HEK293T (cell line): ENCODE data around the gene CSDE1.

ENCODE experiments used
- ARNT ChIP-seq: fragments of 450-650 bp; IDR thresholded peaks from 2 replicates; pipeline ENCODE4 v1.6.1; 2017; ENCODE audit warnings: mild to moderate bottlenecking
- ELF4 ChIP-seq: fragments of 450-650 bp; IDR thresholded peaks from 2 replicates; pipeline ENCODE4 v1.6.1; 2017; ENCODE audit warnings: antibody characterized with exemption
- FOXA1 ChIP-seq: fragments of 450-650 bp; IDR thresholded peaks from 2 replicates; pipeline ENCODE4 v1.6.1; 2016; ENCODE audit warnings: mild to moderate bottlenecking
- FOXM1 ChIP-seq: fragments of 450-650 bp; IDR thresholded peaks from 2 replicates; pipeline ENCODE4 v1.6.1; 2017; ENCODE audit warnings: mild to moderate bottlenecking, borderline replicate concordance
- HDGF ChIP-seq: fragments of 450-650 bp; IDR thresholded peaks from 2 replicates; pipeline ENCODE4 v1.6.1; 2017; ENCODE audit warnings: antibody characterized with exemption, borderline replicate concordance
- SP1 ChIP-seq: fragments of 450-650 bp; IDR thresholded peaks from 2 replicates; pipeline ENCODE4 v1.6.1; 2017
- SUZ12 ChIP-seq: fragments of 450-650 bp; IDR thresholded peaks from 2 replicates; pipeline ENCODE4 v1.6.1; 2016; ENCODE audit warnings: mild to moderate bottlenecking
- TARDBP ChIP-seq: fragments of 450-650 bp; IDR thresholded peaks from 2 replicates; pipeline ENCODE4 v1.6.1; 2016
- ZNF384 ChIP-seq: fragments of 450-650 bp; IDR thresholded peaks from 2 replicates; pipeline ENCODE4 v1.6.1; 2016

- TF ChIP-seq SP1: no peak
- TF ChIP-seq FOXM1: no peak
- no peak for TF ChIP-seq TARDBP
- TF ChIP-seq ZNF384: no peak
- no peak for TF ChIP-seq ELF4
- TF ChIP-seq SUZ12: no peak
- no peak for TF ChIP-seq HDGF
- TF ChIP-seq FOXA1: no peak
- TF ChIP-seq ARNT: no peak
Measured at GRCh38 chr1:114770989-114771388, 13.2 kb upstream of the CSDE1 start.
